Ovary (tissue), 9 donors: Measurements from ENCODE around the gene SRSF9. TPM values are rescaled to one million over a fixed set of nuclear protein-coding genes. Genes with fewer than 3 reads are reported as not detected.

ENCODE experiments used
- DNase-seq, 5 donors: peaks; one replicate each; pipeline ENCODE4 v3.0.0-alpha.2; 2019 to 2020
- H3K27ac ChIP-seq, 2 donors: fragments of 200-600 bp; one replicate each; pipeline versions ENCODE4 v1.5.1 to v1.8.0; 2019 to 2022
- H3K27me3 ChIP-seq: fragments of 200-600 bp; one replicate; pipeline ENCODE4 v1.8.0; 2022
- H3K36me3 ChIP-seq: fragments of 200-600 bp; sonication (generic); one replicate; pipeline ENCODE4 v1.5.1; 2019
- H3K4me1 ChIP-seq: one replicate; pipeline ENCODE4 v1.8.1; 2013; ENCODE audit warnings: mild to moderate bottlenecking, moderate library complexity; ENCODE audit not compliant: insufficient read depth
- H3K4me3 ChIP-seq: fragments of 200-600 bp; sonication (generic); one replicate; pipeline ENCODE4 v1.5.1; 2017
- H3K9me3 ChIP-seq, 2 donors: fragments of 200-600 bp in 1 of 2; sonication (generic) in 1 of 2; one replicate each; pipeline versions ENCODE4 v1.5.1 to v1.8.1; 2013 to 2019; ENCODE audit warnings: mild to moderate bottlenecking in 1 of 2, moderate library complexity in 1 of 2
- EP300 ChIP-seq: sonication (generic); formaldehyde crosslinking; IDR thresholded peaks from one replicate; pipeline ENCODE4 v1.6.1; 2017; ENCODE audit warnings: antibody characterized with exemption
- POLR2A ChIP-seq: fragments of 450-650 bp; IDR thresholded peaks from one replicate; pipeline ENCODE4 v1.6.1; 2017; ENCODE audit warnings: antibody characterized with exemption, mild to moderate bottlenecking, moderate library complexity
- WGBS, 3 donors: extraction: QIAGEN DNeasy Blood & Tissue Kit in 1 of 3; methylation state at CpG; one replicate each; pipeline versions ENCODE4 v1.1.5 to v1.1.7; 2013 to 2017; 5-methylcytosine and 5-hydroxymethylcytosine counted together
- intact Hi-C, 4 donors: fragments of 100-400 bp; cut with DNase I; formaldehyde crosslinking; loops; one replicate each; pipeline versions ENCODE4 v1.11.0 to v1.15.1; 2022 to 2023
- polyA plus RNA-seq, 2 donors: library from polyadenylated mRNA; stranded (reverse); fragments of 200-250 nt in 1 of 2; fragments of 350-450 nt in 1 of 2; fragmentation: Illumina TruSeq in 1 of 2; extraction: RNeasy Lipid Tissue Mini Kit (QIAGEN cat#74804) in 1 of 2; gene quantifications; one replicate each; pipeline ENCODE4 v1.2.3, GENCODE V29; 2013 to 2014
- total RNA-seq, 7 donors: library from RNA; depleted of rRNA in 2 of 7; stranded (reverse); fragments of >200 nt in 2 of 7; fragmentation: NEBNext Ultra II Directional in 3 of 7; extraction: Animal tissue kit (Norgen Biotek cat#: 25700) in 3 of 7; gene quantifications; one replicate each; pipeline versions ENCODE4 v1.1.0 to v1.2.4, GENCODE V29; 2016 to 2023
- TF ChIP-seq, protein P1 (sequence below), 3 donors: fragments of 450-650 bp in 2 of 3; fragments of 200-600 bp in 1 of 3; IDR thresholded peaks; one replicate each; pipeline versions ENCODE4 v1.5.1 to v1.8.0; 2016 to 2022; ENCODE audit warnings: antibody characterized with exemption in 3 of 3, mild to moderate bottlenecking in 1 of 3
- donor health status: DM: no; HTN: no; CAD: no; lungs with moderate emphysema.
- donor health status: DM: no; HTN: no; CAD: no.
- donor health status: Bipolar disorder and iron deficiency.
- donor health status: DM: yes; HTN: yes; CAD: no.
- donor health status: DM: no; HTN: no; CAD: no.
- donor health status: DM: yes; HTN: yes; CAD: no.

The SRSF9 gene
- total and polyA plus RNA-seq, 9 donors, result 53.8 to 141 (median 124) TPM

- 85 to 89% (median 85%) methylated on average over 4 of the region's 4 CpGs for WGBS, 3 donors
- H3K27me3 ChIP-seq, result no peaks in the 10 kb centered on the region
- H3K4me3 ChIP-seq, result no peak overlapping the region
- no peak for DNase-seq
- H3K27ac ChIP-seq, result no peak overlapping the region
- intact Hi-C loops, result loop anchor here in 1 of 4 donors (10.0 kb wide), 1 partner anchor 53 kb away; the partner anchor contains the start of gene MSI1
- H3K36me3 ChIP-seq, result no peaks in the 10 kb centered on the region
- H3K4me1 ChIP-seq, result no peaks in the 10 kb centered on the region
- H3K9me3 ChIP-seq, result no peaks in the 10 kb centered on the region
- TF ChIP-seq EP300 (no peak), POLR2A (no peak)
- TF ChIP-seq, protein P1, sequence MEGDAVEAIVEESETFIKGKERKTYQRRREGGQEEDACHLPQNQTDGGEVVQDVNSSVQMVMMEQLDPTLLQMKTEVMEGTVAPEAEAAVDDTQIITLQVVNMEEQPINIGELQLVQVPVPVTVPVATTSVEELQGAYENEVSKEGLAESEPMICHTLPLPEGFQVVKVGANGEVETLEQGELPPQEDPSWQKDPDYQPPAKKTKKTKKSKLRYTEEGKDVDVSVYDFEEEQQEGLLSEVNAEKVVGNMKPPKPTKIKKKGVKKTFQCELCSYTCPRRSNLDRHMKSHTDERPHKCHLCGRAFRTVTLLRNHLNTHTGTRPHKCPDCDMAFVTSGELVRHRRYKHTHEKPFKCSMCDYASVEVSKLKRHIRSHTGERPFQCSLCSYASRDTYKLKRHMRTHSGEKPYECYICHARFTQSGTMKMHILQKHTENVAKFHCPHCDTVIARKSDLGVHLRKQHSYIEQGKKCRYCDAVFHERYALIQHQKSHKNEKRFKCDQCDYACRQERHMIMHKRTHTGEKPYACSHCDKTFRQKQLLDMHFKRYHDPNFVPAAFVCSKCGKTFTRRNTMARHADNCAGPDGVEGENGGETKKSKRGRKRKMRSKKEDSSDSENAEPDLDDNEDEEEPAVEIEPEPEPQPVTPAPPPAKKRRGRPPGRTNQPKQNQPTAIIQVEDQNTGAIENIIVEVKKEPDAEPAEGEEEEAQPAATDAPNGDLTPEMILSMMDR (IDR thresholded peaks at IDR 0.05), result no peak
Observed at GRCh38 chr12:120417917-120418580, 51.5 kb downstream of the SRSF9 start.

GRCh38 chr12:120416490-120417216 lies 52.9 kb downstream of the SRSF9 start:
- Histone ChIP-seq H3K4me3 (no peak overlapping the region), H3K36me3 (no peaks in the 10 kb centered on the region), H3K9me3 (no peaks in the 10 kb centered on the region), H3K27me3 (no peaks in the 10 kb centered on the region), H3K4me1 (no peaks in the 10 kb centered on the region), H3K27ac (no peak overlapping the region)
- TF ChIP-seq, protein P1 (IDR thresholded peaks at IDR 0.05), result no peak
- TF ChIP-seq EP300, result no peak
- TF ChIP-seq POLR2A, result no peak
- intact Hi-C loops, result loop anchor here in 1 of 4 donors (10.0 kb wide), 1 partner anchor 52 kb away; the partner anchor contains the start of gene MSI1
- DNase-seq, result no peak
- 75 to 77% (median 75%) methylated on average over 7 of the region's 7 CpGs for WGBS, 3 donors

- Histone ChIP-seq H3K4me1 (no peaks in the 10 kb centered on the region), H3K36me3 (no peaks in the 10 kb centered on the region), H3K27ac (no peak overlapping the region), H3K4me3 (no peak overlapping the region), H3K9me3 (no peaks in the 10 kb centered on the region), H3K27me3 (no peaks in the 10 kb centered on the region)
- intact Hi-C loops, result loop anchor here in 1 of 4 donors (10.0 kb wide), 1 partner anchor 49 kb away; the partner anchor contains the start of gene MSI1
- WGBS, 3 donors, result 20 to 35% (median 26%) methylated on average over 12 to 13 of the region's 13 CpGs
- no peak for DNase-seq
- TF ChIP-seq POLR2A (no peak), EP300 (no peak)
- TF ChIP-seq, protein P1 (IDR thresholded peaks at IDR 0.05), result no peak
Observed at GRCh38 chr12:120413901-120414695, 55.5 kb downstream of the SRSF9 start.

GRCh38 chr12:120412421-120412820 lies 57.1 kb downstream of the SRSF9 start:
- 61 to 75% (median 73%) methylated on average over 7 of the region's 7 CpGs for WGBS, 3 donors
- Histone ChIP-seq H3K36me3 (no peaks in the 10 kb centered on the region), H3K27ac (no peak overlapping the region), H3K9me3 (no peaks in the 10 kb centered on the region), H3K27me3 (no peaks in the 10 kb centered on the region), H3K4me3 (no peak overlapping the region), H3K4me1 (no peaks in the 10 kb centered on the region)
- intact Hi-C loops, result loop anchor here in 1 of 4 donors (10.0 kb wide), 1 partner anchor 48 kb away; the partner anchor contains the start of gene MSI1
- DNase-seq, result no peak
- TF ChIP-seq, protein P1 (IDR thresholded peaks at IDR 0.05), result no peak
- TF ChIP-seq POLR2A, result no peak
- no peak for TF ChIP-seq EP300
